NAMALWA (cell line): Measurements from ENCODE around the gene YIPF5.

ENCODE experiments used
- DNase-seq: peaks from one replicate; pipeline ENCODE4 v3.0.0-alpha.2; 2015; ENCODE audit warnings: low spot score

The YIPF5 gene

DNA sequence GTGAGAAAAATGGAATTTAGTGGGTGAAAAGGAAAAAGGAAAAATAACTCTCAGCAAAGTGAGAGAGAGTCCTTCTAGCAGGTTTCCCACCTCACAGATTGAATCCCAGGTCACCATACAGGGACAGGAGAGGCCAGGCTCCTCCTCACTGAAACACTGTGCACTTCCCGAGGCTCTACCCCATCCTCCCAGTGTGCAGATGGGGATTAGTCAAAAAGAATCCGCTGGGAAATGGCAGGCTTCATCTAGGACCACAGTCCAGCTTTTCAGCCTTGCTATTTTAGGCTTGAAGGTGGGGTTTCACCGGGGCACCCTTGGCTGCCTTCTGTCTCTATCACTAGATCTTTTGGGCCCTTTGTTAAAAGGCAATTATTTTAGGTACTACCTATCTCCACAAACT, 47.8 kb downstream of the YIPF5 start:
- no peak for DNase-seq

GRCh38 chr5:144122081-144122480, 48.4 kb downstream of the YIPF5 start:
- no peak for DNase-seq

DNA sequence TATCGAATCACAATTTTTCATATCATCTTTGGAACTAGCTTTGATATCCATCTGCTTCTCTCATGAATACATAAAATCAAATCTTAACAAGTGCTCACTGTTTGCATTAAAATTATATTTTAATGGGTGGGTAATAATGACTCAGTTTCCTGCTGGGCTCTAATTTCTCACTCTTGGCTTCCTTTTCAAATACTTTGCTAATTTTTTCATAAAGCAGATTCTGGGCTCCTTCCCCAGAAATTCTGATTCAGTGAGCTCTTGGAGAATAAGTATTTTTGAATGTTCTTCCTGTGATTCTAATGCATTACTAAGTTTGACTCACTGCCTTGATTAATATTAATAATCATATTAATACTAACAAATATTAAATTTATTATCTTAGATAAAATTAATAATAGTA, 48.9 kb downstream of the YIPF5 start:
- no peak for DNase-seq

- no peak for DNase-seq
These were observed 49.7 kb downstream of the YIPF5 start for GRCh38 chr5:144120661-144121180.

GRCh38 chr5:144117412-144117811, 53.0 kb downstream of the YIPF5 start:
- DNase-seq, result no peak

DNA sequence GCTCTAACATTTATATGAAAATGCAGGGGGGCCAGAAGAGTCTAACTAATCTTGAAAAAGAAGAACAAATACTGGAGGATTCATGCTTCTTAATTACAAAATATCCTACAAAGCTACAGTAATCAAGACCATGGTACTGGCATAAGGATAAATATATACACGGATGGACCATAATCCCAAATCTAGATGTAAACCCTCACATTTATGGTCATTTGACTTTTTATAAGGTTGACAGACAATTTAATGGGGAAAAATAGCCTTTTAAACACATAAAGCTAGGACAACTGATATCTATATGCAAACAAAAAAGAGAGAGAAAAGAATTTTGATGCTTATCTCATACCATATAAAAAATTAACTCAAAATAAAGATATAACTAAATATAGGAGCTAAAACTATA, 55.9 kb downstream of the YIPF5 start:
- DNase-seq, result no peak
